ENCODE data around the gene CTXN2. TPM values are rescaled to one million over a fixed set of nuclear protein-coding genes. Genes with fewer than 3 reads are reported as not detected.

The CTXN2 gene
- total and polyA plus RNA-seq, 2 experiments from 2014 or later, result 0.10 TPM; not detected in 1

DNA sequence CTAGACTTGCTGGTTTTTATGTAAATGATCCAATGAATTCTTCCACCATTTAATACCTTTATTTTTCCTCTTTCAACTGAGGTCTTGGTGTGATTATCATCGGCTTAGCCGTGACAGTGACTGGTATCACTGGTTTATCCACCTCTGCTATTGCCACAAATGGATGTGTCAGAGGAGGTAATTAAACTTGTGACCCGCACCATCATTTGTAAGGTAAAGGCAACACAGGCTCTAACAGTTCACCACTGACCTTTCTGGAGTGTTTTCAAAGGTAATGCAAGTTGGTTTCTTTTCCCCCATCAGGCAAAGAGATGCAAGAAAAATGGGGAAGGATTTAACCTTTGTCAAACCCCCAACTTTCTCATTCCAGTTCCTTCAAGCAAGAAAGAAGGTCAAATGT is 34.3 kb downstream of the CTXN2 start:
- Histone ChIP-seq H2AFZ (no peak overlapping the region), H3K36me3 (ENCODE audit: insufficient read depth) (no peaks in the 10 kb centered on the region), H3K27ac (ENCODE audit: low read depth) (no peak overlapping the region), H3K4me3 (no peak overlapping the region), H3K4me2 (no peak overlapping the region), H4K20me1 (replicated peaks; ENCODE audit: insufficient read depth) (no peaks in the 10 kb centered on the region), H3K9me2 (ENCODE audit: insufficient read depth) (no peaks in the 10 kb centered on the region; the same call in 1 of the 2 replicates), H3K27me3 (ENCODE audit: insufficient read depth) (no peaks in the 10 kb centered on the region), H3K79me2 (replicated peaks; ENCODE audit: insufficient read depth) (no peaks in the 10 kb centered on the region), H3F3A (replicated peaks; ENCODE audit: low read depth) (no peaks in the 10 kb centered on the region), H3K4me1 (ENCODE audit: insufficient read depth) (no peaks in the 10 kb centered on the region)
- DNase-seq (ENCODE audit: low spot score), result no peak
- Mint-ChIP-seq H3K4me1 (no peaks in the 10 kb centered on the region), H3K36me3 (ENCODE audit: low read depth) (no peaks in the 10 kb centered on the region), H3K27me3 (ENCODE audit: insufficient read depth, low read depth, poor library complexity) (peaks cover 2% of the 10 kb centered on the region), H3K9me3 (no peaks in the 10 kb centered on the region), H3K27ac (no peak overlapping the region), H3K4me3 (no peak overlapping the region)
- TF ChIP-seq ZNF114 (CRISPR knock-in tag; IDR thresholded peaks at IDR 0.05) (no peak), EZH2phosphoT487 (IDR thresholded peaks at IDR 0.05; ENCODE audit: unreplicated experiment) (no peak)
- TF ChIP-seq, protein P1, sequence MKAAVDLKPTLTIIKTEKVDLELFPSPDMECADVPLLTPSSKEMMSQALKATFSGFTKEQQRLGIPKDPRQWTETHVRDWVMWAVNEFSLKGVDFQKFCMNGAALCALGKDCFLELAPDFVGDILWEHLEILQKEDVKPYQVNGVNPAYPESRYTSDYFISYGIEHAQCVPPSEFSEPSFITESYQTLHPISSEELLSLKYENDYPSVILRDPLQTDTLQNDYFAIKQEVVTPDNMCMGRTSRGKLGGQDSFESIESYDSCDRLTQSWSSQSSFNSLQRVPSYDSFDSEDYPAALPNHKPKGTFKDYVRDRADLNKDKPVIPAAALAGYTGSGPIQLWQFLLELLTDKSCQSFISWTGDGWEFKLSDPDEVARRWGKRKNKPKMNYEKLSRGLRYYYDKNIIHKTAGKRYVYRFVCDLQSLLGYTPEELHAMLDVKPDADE (IDR thresholded peaks at IDR 0.05), result no peak
- ATAC-seq, result no peak

DNA sequence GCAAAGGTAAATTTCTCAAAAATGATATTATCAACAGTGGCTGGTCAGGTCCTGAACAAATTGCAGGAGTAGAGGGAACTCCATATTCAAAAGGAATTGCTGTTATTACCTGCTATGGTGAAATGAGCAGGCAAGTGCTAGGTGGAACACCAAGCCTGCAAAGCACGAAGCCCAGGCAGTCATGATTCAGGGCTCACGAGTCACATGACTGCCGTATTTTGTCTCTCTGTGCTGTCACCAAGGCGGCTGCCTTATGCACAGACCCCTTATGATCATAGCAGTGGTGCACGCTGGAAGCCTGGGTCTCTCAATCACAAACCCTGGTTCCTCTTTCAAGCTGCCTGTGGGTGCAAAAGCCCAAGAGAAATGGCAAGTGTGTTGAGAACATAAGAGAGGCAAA is 39.0 kb downstream of the CTXN2 start:
- Mint-ChIP-seq H3K4me3 (no peak overlapping the region), H3K36me3 (ENCODE audit: low read depth) (no peaks in the 10 kb centered on the region), H3K27ac (no peak overlapping the region), H3K9me3 (no peaks in the 10 kb centered on the region), H3K4me1 (no peaks in the 10 kb centered on the region), H3K27me3 (ENCODE audit: insufficient read depth, low read depth, poor library complexity) (peaks cover 2% of the 10 kb centered on the region)
- Histone ChIP-seq H3K36me3 (ENCODE audit: insufficient read depth) (no peaks in the 10 kb centered on the region), H3K4me2 (no peak overlapping the region), H3K27ac (ENCODE audit: low read depth) (no peak overlapping the region), H3K4me1 (ENCODE audit: insufficient read depth) (no peaks in the 10 kb centered on the region), H3K27me3 (ENCODE audit: insufficient read depth) (no peaks in the 10 kb centered on the region), H3K79me2 (replicated peaks; ENCODE audit: insufficient read depth) (no peaks in the 10 kb centered on the region), H4K20me1 (replicated peaks; ENCODE audit: insufficient read depth) (no peaks in the 10 kb centered on the region), H3K4me3 (no peak overlapping the region), H3K9me2 (ENCODE audit: insufficient read depth) (no peaks in the 10 kb centered on the region; the same call in 1 of the 2 replicates), H2AFZ (peak overlapping the region; percentile 84; the same call in 1 of the 2 replicates), H3F3A (replicated peaks; ENCODE audit: low read depth) (no peaks in the 10 kb centered on the region)
- DNase-seq (ENCODE audit: low spot score) (no peak), ATAC-seq (no peak)
- no peak for TF ChIP-seq EZH2phosphoT487 (IDR thresholded peaks at IDR 0.05; ENCODE audit: unreplicated experiment)
- TF ChIP-seq CREB1 (CRISPR knock-in tag; IDR thresholded peaks at IDR 0.05; ENCODE audit: low read depth), result no peak
- TF ChIP-seq, protein P1 (IDR thresholded peaks at IDR 0.05), result no peak
- TF ChIP-seq JUNB (IDR thresholded peaks at IDR 0.05; ENCODE audit: unreplicated experiment), result no peak
- TF ChIP-seq, protein P2, sequence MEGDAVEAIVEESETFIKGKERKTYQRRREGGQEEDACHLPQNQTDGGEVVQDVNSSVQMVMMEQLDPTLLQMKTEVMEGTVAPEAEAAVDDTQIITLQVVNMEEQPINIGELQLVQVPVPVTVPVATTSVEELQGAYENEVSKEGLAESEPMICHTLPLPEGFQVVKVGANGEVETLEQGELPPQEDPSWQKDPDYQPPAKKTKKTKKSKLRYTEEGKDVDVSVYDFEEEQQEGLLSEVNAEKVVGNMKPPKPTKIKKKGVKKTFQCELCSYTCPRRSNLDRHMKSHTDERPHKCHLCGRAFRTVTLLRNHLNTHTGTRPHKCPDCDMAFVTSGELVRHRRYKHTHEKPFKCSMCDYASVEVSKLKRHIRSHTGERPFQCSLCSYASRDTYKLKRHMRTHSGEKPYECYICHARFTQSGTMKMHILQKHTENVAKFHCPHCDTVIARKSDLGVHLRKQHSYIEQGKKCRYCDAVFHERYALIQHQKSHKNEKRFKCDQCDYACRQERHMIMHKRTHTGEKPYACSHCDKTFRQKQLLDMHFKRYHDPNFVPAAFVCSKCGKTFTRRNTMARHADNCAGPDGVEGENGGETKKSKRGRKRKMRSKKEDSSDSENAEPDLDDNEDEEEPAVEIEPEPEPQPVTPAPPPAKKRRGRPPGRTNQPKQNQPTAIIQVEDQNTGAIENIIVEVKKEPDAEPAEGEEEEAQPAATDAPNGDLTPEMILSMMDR (conservative IDR thresholded peaks at IDR 0.05; ENCODE audit: low read depth in 2 of 2), result no peak
- TF ChIP-seq POLR2AphosphoS5 (IDR thresholded peaks at IDR 0.05; ENCODE audit: low read depth), result no peak
- TF ChIP-seq STAT1 (IDR thresholded peaks at IDR 0.05; ENCODE audit: unreplicated experiment), result no peak
- TF ChIP-seq, protein P3, sequence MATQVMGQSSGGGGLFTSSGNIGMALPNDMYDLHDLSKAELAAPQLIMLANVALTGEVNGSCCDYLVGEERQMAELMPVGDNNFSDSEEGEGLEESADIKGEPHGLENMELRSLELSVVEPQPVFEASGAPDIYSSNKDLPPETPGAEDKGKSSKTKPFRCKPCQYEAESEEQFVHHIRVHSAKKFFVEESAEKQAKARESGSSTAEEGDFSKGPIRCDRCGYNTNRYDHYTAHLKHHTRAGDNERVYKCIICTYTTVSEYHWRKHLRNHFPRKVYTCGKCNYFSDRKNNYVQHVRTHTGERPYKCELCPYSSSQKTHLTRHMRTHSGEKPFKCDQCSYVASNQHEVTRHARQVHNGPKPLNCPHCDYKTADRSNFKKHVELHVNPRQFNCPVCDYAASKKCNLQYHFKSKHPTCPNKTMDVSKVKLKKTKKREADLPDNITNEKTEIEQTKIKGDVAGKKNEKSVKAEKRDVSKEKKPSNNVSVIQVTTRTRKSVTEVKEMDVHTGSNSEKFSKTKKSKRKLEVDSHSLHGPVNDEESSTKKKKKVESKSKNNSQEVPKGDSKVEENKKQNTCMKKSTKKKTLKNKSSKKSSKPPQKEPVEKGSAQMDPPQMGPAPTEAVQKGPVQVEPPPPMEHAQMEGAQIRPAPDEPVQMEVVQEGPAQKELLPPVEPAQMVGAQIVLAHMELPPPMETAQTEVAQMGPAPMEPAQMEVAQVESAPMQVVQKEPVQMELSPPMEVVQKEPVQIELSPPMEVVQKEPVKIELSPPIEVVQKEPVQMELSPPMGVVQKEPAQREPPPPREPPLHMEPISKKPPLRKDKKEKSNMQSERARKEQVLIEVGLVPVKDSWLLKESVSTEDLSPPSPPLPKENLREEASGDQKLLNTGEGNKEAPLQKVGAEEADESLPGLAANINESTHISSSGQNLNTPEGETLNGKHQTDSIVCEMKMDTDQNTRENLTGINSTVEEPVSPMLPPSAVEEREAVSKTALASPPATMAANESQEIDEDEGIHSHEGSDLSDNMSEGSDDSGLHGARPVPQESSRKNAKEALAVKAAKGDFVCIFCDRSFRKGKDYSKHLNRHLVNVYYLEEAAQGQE (IDR thresholded peaks at IDR 0.05; ENCODE audit: unreplicated experiment), result no peak
- no peak for TF ChIP-seq EZH2 (IDR thresholded peaks at IDR 0.05; ENCODE audit: low read depth, unreplicated experiment)

All from GM23338 (cell line).